GM12864 (cell line): ENCODE results near the gene FARP1.

Experiments
- DNase-seq: peaks from one replicate; pipeline ENCODE4 v3.0.0-alpha.2; 2011; ENCODE audit warnings: low read depth
- H3K4me3 ChIP-seq: 2 replicates; pipeline ENCODE4 v1.5.1; 2011; ENCODE audit warnings: mild to moderate bottlenecking, low read depth, low read length, control low read depth
- CTCF ChIP-seq: IDR thresholded peaks from 2 replicates; pipeline ENCODE4 v1.5.1; 2011; ENCODE audit warnings: low read depth, mild to moderate bottlenecking, moderate library complexity, low read length, control low read depth, inconsistent platforms; ENCODE audit errors: missing control alignments

The FARP1 gene

GRCh38 chr13:98489446-98490194 lies 346.7 kb downstream of the FARP1 start:
- H3K4me3 ChIP-seq, result no peak overlapping the region
- no peak for TF ChIP-seq CTCF
- no peak for DNase-seq

GRCh38 chr13:98490195-98490836 lies 347.4 kb downstream of the FARP1 start:
- no peak for DNase-seq
- H3K4me3 ChIP-seq, result no peak overlapping the region
- TF ChIP-seq CTCF, result no peak

- TF ChIP-seq CTCF, result no peak
- no peak for DNase-seq
These were observed 348.0 kb downstream of the FARP1 start for GRCh38 chr13:98490866-98491265.

GRCh38 chr13:98492335-98493041 lies 349.6 kb downstream of the FARP1 start:
- H3K4me3 ChIP-seq, result no peak overlapping the region
- TF ChIP-seq CTCF, result no peak

More at GRCh38 chr13:98490866-98491265, 348.0 kb downstream of the FARP1 start:
- H3K4me3 ChIP-seq, result no peak overlapping the region

GRCh38 chr13:98493042-98493712 lies 350.3 kb downstream of the FARP1 start:
- no peak overlapping the region for H3K4me3 ChIP-seq
- no peak for DNase-seq
- no peak for TF ChIP-seq CTCF

More at GRCh38 chr13:98492335-98493041, 349.6 kb downstream of the FARP1 start:
- no peak for DNase-seq

GRCh38 chr13:98494769-98495168 lies 351.9 kb downstream of the FARP1 start:
- TF ChIP-seq CTCF, result no peak
- H3K4me3 ChIP-seq, result no peak overlapping the region
- DNase-seq, result no peak
